ENCODE data around the gene ATG4D.

- no peak for TF ChIP-seq EZH2 (IDR thresholded peaks at IDR 0.05; ENCODE audit: insufficient read depth, poor library complexity, severe bottlenecking)
- TF ChIP-seq EZH2phosphoT487 (IDR thresholded peaks at IDR 0.05; ENCODE audit: insufficient read depth, low read depth), result no peak
Observed at GRCh38 chr19:10535613-10536012, 8.1 kb upstream of the ATG4D start.

All from GM23248 (cell line).